ENCODE measurements around the gene LBR.

Gene LBR

DNA sequence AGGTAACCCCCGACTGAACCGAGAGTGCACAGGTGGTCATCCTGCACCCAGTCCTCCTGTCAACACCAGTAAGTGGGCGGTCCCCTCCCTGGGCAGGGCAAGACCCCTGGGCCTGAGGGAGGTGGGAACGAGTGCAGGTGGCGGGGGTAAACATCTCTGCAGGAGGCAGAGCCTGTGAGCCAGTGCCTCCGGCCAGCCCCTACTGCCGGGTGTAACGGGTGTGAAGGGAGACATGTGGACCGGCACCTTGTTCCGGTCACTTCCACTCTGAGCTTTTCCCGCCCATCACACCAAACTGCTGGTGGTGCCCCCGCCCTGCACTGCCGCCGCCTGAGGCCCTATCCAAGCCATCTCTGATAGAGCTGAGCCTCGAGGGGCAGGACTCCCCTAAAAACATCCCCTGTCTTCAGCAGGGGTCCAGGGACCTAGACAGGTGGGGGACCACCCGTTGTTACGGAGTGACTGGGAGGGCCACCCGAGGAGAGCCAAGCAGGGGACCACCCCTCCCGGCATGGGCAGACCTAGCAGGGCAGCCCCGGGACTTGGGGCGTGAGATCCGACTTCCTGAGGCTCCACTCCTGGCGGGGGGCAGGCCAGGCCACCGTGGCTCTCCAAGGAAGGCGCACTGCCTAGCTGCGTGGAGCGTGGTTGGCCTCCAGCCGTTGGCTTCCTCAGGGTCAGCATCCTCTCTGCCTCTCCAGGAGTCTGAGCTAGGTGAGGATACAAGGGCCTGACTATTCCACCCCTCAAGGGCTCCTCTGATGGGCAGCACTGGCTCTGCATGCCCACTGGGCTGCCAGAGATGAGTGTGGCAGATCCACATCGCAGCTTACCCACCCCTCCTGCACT is 43.8 kb upstream of the LBR start:
- Histone ChIP-seq H3K9me3 (ENCODE audit: low read length) (no peaks in the 10 kb centered on the region), H3K4me1 (ENCODE audit: insufficient read depth, low read length, severe bottlenecking) (peaks cover 25% of the 10 kb centered on the region), H4K20me1 (ENCODE audit: insufficient read depth, low read length) (no peaks in the 10 kb centered on the region), H2AFZ (ENCODE audit: low read length) (no peak overlapping the region), H3K27me3 (ENCODE audit: insufficient read depth, low read length) (no peaks in the 10 kb centered on the region), H3K9ac (ENCODE audit: low read length) (no peak overlapping the region), H3K79me2 (ENCODE audit: insufficient read depth, low read length) (no peaks in the 10 kb centered on the region), H3K4me3 (ENCODE audit: low read depth, low read length, poor library complexity, severe bottlenecking) (no peak overlapping the region), H3K36me3 (ENCODE audit: insufficient read depth, low read length) (no peaks in the 10 kb centered on the region), H3F3A (ENCODE audit: insufficient read depth, low read length) (no peaks in the 10 kb centered on the region), H3K9me2 (ENCODE audit: low read depth, low read length) (no peaks in the 10 kb centered on the region), H3K4me2 (ENCODE audit: low read length) (no peak overlapping the region), H3K27ac (ENCODE audit: low read depth, low read length, poor library complexity, severe bottlenecking) (no peak overlapping the region)
- TF ChIP-seq EZH2 (IDR thresholded peaks at IDR 0.05; ENCODE audit: borderline replicate concordance, low read length): no peak
- TF ChIP-seq, protein P1, sequence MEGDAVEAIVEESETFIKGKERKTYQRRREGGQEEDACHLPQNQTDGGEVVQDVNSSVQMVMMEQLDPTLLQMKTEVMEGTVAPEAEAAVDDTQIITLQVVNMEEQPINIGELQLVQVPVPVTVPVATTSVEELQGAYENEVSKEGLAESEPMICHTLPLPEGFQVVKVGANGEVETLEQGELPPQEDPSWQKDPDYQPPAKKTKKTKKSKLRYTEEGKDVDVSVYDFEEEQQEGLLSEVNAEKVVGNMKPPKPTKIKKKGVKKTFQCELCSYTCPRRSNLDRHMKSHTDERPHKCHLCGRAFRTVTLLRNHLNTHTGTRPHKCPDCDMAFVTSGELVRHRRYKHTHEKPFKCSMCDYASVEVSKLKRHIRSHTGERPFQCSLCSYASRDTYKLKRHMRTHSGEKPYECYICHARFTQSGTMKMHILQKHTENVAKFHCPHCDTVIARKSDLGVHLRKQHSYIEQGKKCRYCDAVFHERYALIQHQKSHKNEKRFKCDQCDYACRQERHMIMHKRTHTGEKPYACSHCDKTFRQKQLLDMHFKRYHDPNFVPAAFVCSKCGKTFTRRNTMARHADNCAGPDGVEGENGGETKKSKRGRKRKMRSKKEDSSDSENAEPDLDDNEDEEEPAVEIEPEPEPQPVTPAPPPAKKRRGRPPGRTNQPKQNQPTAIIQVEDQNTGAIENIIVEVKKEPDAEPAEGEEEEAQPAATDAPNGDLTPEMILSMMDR (IDR thresholded peaks at IDR 0.05; ENCODE audit: low read length): no peak

DNA sequence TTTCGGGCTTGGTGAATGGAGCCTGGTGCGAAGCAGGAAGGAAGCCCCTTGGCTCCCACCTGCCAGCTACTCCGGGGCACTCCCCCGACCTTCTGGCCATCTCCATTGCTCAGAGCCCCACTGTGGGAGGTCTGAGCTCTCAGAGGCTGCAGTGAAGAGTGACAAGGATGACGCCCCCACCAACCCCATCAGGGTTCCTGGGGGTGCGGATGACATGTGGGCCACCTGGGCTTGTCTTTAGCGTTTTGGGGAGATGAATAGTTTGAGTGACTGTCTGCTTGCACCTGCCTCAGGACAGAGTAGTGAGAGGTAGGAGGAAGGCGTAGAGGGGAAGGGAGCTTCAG is 43.2 kb upstream of the LBR start:
- no peaks in the 10 kb centered on the region for H3K79me2 ChIP-seq (ENCODE audit: insufficient read depth, low read length)
- H3K27me3 ChIP-seq (ENCODE audit: insufficient read depth, low read length): no peaks in the 10 kb centered on the region
- H3K9ac ChIP-seq (ENCODE audit: low read length): no peak overlapping the region
- H3K4me3 ChIP-seq (ENCODE audit: low read depth, low read length, poor library complexity, severe bottlenecking): no peak overlapping the region
- H2AFZ ChIP-seq (ENCODE audit: low read length): no peak overlapping the region
- no peak overlapping the region for H3K4me2 ChIP-seq (ENCODE audit: low read length)
- H3K9me2 ChIP-seq (ENCODE audit: low read depth, low read length): no peaks in the 10 kb centered on the region
- peaks cover 27% of the 10 kb centered on the region for H3K4me1 ChIP-seq (ENCODE audit: insufficient read depth, low read length, severe bottlenecking)
- H3K36me3 ChIP-seq (ENCODE audit: insufficient read depth, low read length): no peaks in the 10 kb centered on the region
- TF ChIP-seq, protein P1 (IDR thresholded peaks at IDR 0.05; ENCODE audit: low read length): no peak
- TF ChIP-seq EZH2 (IDR thresholded peaks at IDR 0.05; ENCODE audit: borderline replicate concordance, low read length): no peak
- H3K27ac ChIP-seq (ENCODE audit: low read depth, low read length, poor library complexity, severe bottlenecking): no peak overlapping the region
- no peaks in the 10 kb centered on the region for H3K9me3 ChIP-seq (ENCODE audit: low read length)
- no peaks in the 10 kb centered on the region for H3F3A ChIP-seq (ENCODE audit: insufficient read depth, low read length)
- no peaks in the 10 kb centered on the region for H4K20me1 ChIP-seq (ENCODE audit: insufficient read depth, low read length)

DNA sequence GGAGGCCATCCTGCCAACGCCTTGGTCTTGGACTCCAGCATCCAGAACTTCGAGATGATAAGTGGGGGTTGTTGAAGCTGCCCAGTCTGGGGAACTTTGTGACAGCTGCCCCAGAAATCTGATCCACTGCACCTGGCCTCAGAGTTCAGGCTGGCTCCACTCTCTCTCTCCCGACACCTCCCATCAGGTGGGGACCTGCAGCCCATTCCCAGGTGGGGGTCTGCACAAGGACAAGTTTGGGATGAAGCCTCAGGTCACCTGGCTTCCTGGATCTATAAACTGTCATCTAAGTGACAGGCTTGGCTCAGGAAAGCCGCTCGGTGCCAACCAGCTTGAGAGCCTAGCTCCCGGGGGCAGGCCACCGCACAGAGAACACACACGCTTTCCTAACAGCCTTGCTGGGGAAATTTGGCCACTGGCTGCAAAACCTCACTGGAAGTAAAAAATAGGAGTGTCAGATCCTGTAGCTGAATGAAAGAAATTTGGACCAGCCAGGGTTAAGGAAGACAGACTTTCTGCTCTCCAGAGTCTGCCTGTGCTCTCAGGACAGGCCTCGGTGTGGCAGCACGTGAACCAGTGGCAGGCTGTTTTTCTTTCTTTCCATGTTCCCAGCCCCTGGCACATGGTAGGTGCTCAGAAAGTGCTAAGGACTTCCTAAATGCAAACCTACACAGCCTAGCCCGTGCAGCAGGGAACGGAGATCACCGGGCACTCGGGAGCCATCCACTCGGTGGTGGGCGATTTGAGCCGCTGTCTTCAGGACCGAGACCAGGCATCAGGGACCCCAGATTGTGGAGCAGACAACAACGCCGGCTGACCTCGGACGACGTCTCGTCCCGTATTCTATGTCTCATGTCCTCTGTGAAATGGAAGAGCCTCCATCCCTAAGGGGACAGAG is 42.6 kb upstream of the LBR start:
- Histone ChIP-seq H3K9me2 (ENCODE audit: low read depth, low read length) (no peaks in the 10 kb centered on the region), H3K4me1 (ENCODE audit: insufficient read depth, low read length, severe bottlenecking) (peaks cover 27% of the 10 kb centered on the region), H3K27me3 (ENCODE audit: insufficient read depth, low read length) (no peaks in the 10 kb centered on the region), H3K27ac (ENCODE audit: low read depth, low read length, poor library complexity, severe bottlenecking) (no peak overlapping the region), H3K4me3 (ENCODE audit: low read depth, low read length, poor library complexity, severe bottlenecking) (no peak overlapping the region), H3F3A (ENCODE audit: insufficient read depth, low read length) (no peaks in the 10 kb centered on the region), H3K9ac (ENCODE audit: low read length) (no peak overlapping the region), H3K36me3 (ENCODE audit: insufficient read depth, low read length) (no peaks in the 10 kb centered on the region), H3K4me2 (ENCODE audit: low read length) (no peak overlapping the region), H4K20me1 (ENCODE audit: insufficient read depth, low read length) (no peaks in the 10 kb centered on the region), H3K79me2 (ENCODE audit: insufficient read depth, low read length) (no peaks in the 10 kb centered on the region), H3K9me3 (ENCODE audit: low read length) (no peaks in the 10 kb centered on the region), H2AFZ (ENCODE audit: low read length) (no peak overlapping the region)
- TF ChIP-seq, protein P1 (IDR thresholded peaks at IDR 0.05; ENCODE audit: low read length): no peak
- TF ChIP-seq EZH2 (IDR thresholded peaks at IDR 0.05; ENCODE audit: borderline replicate concordance, low read length): no peak

All from OCI-LY1 (cell line).